GM12878 (cell line): ENCODE measurements around the gene ERP27. TPM values are rescaled to one million over a fixed set of nuclear protein-coding genes. Genes with fewer than 3 reads are reported as not detected.

ENCODE experiments used
- ATAC-seq: fragments of 200-7000 bp; cut with Tn5 transposase; 3 replicates; pipeline ENCODE4 v1.9.1; 2020; ENCODE audit warnings: mild to moderate bottlenecking, moderate library complexity
- BruUV-seq: library from RNA; stranded (reverse); fragments of 400-500 nt; replicated peaks from 2 replicates; lab custom pipeline; 2021; lab: Mats Ljungman, UMichigan
- CTCF ChIA-PET: fragments of 300-600 bp; sonication (Branson Sonifier 250); formaldehyde crosslinking; extraction: SDS; loops from one replicate; lab custom pipeline; 2021; ENCODE audit warnings: inconsistent platforms; lab: Yijun Ruan, JAX
- POLR2A ChIA-PET: fragments of 350-600 bp; formaldehyde crosslinking; extraction: SDS; loops from one replicate; lab custom pipeline; 2021; ENCODE audit warnings: inconsistent platforms; lab: Charles Lee
- RAD21 ChIA-PET: fragments of 300-600 bp; sonication (Branson Sonifier 250); formaldehyde crosslinking; loops from one replicate; lab custom pipeline; 2023; ENCODE audit warnings: antibody characterized with exemption; ENCODE audit not compliant: unreplicated experiment; lab: Charles Lee
- SMC1A ChIA-PET: fragments of 300-600 bp; sonication (Branson Sonifier 250); formaldehyde crosslinking; loops from one replicate; lab custom pipeline; 2023; ENCODE audit not compliant: unreplicated experiment, uncharacterized antibody; lab: Charles Lee
- DNase-seq: peaks from one replicate; pipeline ENCODE4 v3.0.0-alpha.2; 2011; ENCODE audit warnings: low read depth, low spot score
- FAIRE-seq: peaks from 3 replicates; lab custom pipeline; 2011; peaks lifted over from hg19 to GRCh38; lab: Jason Lieb, UNC
- H2AFZ ChIP-seq: 2 replicates; pipeline ENCODE4 v1.6.0; 2011; ENCODE audit warnings: low read depth, low read length, control low read depth; ENCODE audit not compliant: control insufficient read depth
- H3K27ac ChIP-seq: 2 replicates; pipeline ENCODE4 v1.5.1; 2011; ENCODE audit warnings: control low read depth; ENCODE audit not compliant: control insufficient read depth, insufficient read depth
- H3K27me3 ChIP-seq, 2 experiments: replicated peaks in 1 of 2; 2 replicates each; pipeline versions ENCODE4 v1.6.0 to v1.6.1; 2011; ENCODE audit warnings: low read length in 1 of 2; ENCODE audit not compliant: control insufficient read depth in 2 of 2, insufficient read depth in 2 of 2
- H3K36me3 ChIP-seq, 2 experiments: 2 replicates each; pipeline ENCODE4 v1.5.1; 2011; ENCODE audit warnings: low read length in 1 of 2; ENCODE audit not compliant: control insufficient read depth in 2 of 2, insufficient read depth in 2 of 2
- H3K4me1 ChIP-seq: 2 replicates; pipeline ENCODE4 v1.6.1; 2011; ENCODE audit warnings: mild to moderate bottlenecking, low read length, moderate library complexity, mixed read lengths; ENCODE audit not compliant: control insufficient read depth, insufficient read depth
- H3K4me2 ChIP-seq: 2 replicates; pipeline ENCODE4 v1.6.0; 2011; ENCODE audit warnings: control low read depth; ENCODE audit not compliant: control insufficient read depth, insufficient read depth
- H3K4me3 ChIP-seq: fragments of 200-600 bp; sonication (generic); 2 replicates; pipeline ENCODE4 v1.5.1; 2016
- H3K79me2 ChIP-seq: 2 replicates; pipeline ENCODE4 v1.6.0; 2011; ENCODE audit warnings: low read length; ENCODE audit not compliant: control insufficient read depth, insufficient read depth
- H3K9ac ChIP-seq: 2 replicates; pipeline ENCODE4 v1.8.0; 2011; ENCODE audit warnings: low read length, control low read depth, mixed read lengths; ENCODE audit not compliant: control insufficient read depth, insufficient read depth
- H3K9me3 ChIP-seq: replicated peaks from 3 replicates; pipeline ENCODE4 v1.5.1; 2011; ENCODE audit warnings: mild to moderate bottlenecking, low read length; ENCODE audit not compliant: control insufficient read depth, insufficient read depth
- H4K20me1 ChIP-seq: 2 replicates; pipeline ENCODE4 v1.6.0; 2011; ENCODE audit not compliant: control insufficient read depth, insufficient read depth
- HDAC2 ChIP-seq: fragments of 200-600 bp; sonication (generic); IDR thresholded peaks from 2 replicates; pipeline ENCODE4 v1.6.1; 2017
- IKZF1 ChIP-seq: fragments of 450-650 bp; conservative IDR thresholded peaks from 2 replicates; pipeline ENCODE4 v1.6.1; 2017; ENCODE audit warnings: antibody characterized with exemption, mild to moderate bottlenecking
- KDM1A ChIP-seq: fragments of 200-600 bp; sonication (generic); IDR thresholded peaks from 2 replicates; pipeline ENCODE4 v1.6.1; 2016; ENCODE audit warnings: borderline replicate concordance
- MEF2B ChIP-seq: fragments of 450-650 bp; IDR thresholded peaks from 2 replicates; pipeline ENCODE4 v1.6.1; 2018; ENCODE audit warnings: mild to moderate bottlenecking, moderate library complexity; ENCODE audit not compliant: partially characterized antibody, poor library complexity, severe bottlenecking
- RCOR1 ChIP-seq: conservative IDR thresholded peaks from 2 replicates; pipeline ENCODE4 v1.6.1; 2012; ENCODE audit warnings: low read depth, low read length, improper control_type of control experiment
- RFX5 ChIP-seq: IDR thresholded peaks from 2 replicates; pipeline ENCODE4 v1.6.1; 2011; ENCODE audit warnings: low read depth, low read length, improper control_type of control experiment
- RUNX3 ChIP-seq: IDR thresholded peaks from 2 replicates; pipeline ENCODE4 v1.6.1; 2012; ENCODE audit warnings: low read length, inconsistent platforms
- SP1 ChIP-seq: IDR thresholded peaks from one replicate; pipeline ENCODE4 v1.6.1; 2011; ENCODE audit warnings: low read depth, low read length
- SPI1 ChIP-seq: IDR thresholded peaks from 2 replicates; pipeline ENCODE4 v1.6.1; 2011; ENCODE audit warnings: low read depth, mild to moderate bottlenecking, low read length, moderate library complexity, borderline replicate concordance; ENCODE audit not compliant: insufficient read depth
- TCF12 ChIP-seq: IDR thresholded peaks from 2 replicates; pipeline ENCODE4 v1.6.1; 2011; ENCODE audit warnings: low read depth, mild to moderate bottlenecking, low read length
- ZSCAN29 ChIP-seq: fragments of 450-650 bp; IDR thresholded peaks from 2 replicates; pipeline ENCODE4 v1.6.1; 2017; ENCODE audit warnings: mild to moderate bottlenecking, moderate library complexity
- WGBS: methylation state at CpG from one replicate; pipeline ENCODE4 v1.1.6; 2016; ENCODE audit warnings: low lambda C conversion rate; ENCODE audit not compliant: insufficient replicate concordance, insufficient coverage; ENCODE audit errors: missing lambda C conversion rate; 5-methylcytosine and 5-hydroxymethylcytosine counted together
- in situ Hi-C: fragments of 300-500 bp; cut with MboI; formaldehyde crosslinking; loops from 9 replicates; pipeline ENCODE4 v1.14.3; 2018; ENCODE audit warnings: mixed read lengths
- intact Hi-C: fragments of 100-400 bp; cut with micrococcal nuclease; formaldehyde crosslinking; loops from one replicate; pipeline ENCODE4 v1.14.2; 2022; ENCODE audit not compliant: unreplicated experiment
- polyA plus RNA-seq, 11 experiments: library from polyadenylated mRNA; depleted of rRNA in 4 of 11; unstranded in 6 of 11; stranded (reverse) in 5 of 11; fragments of >200 nt; fragmentation: Nextera tagmentation in 4 of 11; fragmentation: Illumina TruSeq in 1 of 11; extraction: Ambion mirVana in 4 of 11; extraction: Trizol in 1 of 11; gene quantifications; 1 replicate in 1 of 11; 2 replicates in 10 of 11; pipeline versions ENCODE4 v1.2.1 to v1.2.3, GENCODE V29; 2011 to 2016; ENCODE audit warnings: inconsistent platforms in 2 of 11, missing spikeins in 2 of 11, low read depth in 1 of 11
- total RNA-seq, 4 experiments: library from RNA; depleted of rRNA in 3 of 4; stranded (reverse); fragments of >200 nt in 3 of 4; fragmentation: Illumina TruSeq in 1 of 4; extraction: Trizol in 1 of 4; gene quantifications; 2 replicates each; pipeline versions ENCODE4 v1.2.1 to v1.2.3, GENCODE V29; 2013 to 2021
- TF ChIP-seq, protein P1 (sequence below): fragments of 450-650 bp; IDR thresholded peaks from 2 replicates; pipeline ENCODE4 v1.6.1; 2017; ENCODE audit warnings: mild to moderate bottlenecking

ERP27 gene
- total and polyA plus RNA-seq, 10 of the 15 experiments (the other 5 are each of a cell fraction or from before 2014, with no cell fraction given): 0.91 to 2.4 (median 1.4) TPM

DNA sequence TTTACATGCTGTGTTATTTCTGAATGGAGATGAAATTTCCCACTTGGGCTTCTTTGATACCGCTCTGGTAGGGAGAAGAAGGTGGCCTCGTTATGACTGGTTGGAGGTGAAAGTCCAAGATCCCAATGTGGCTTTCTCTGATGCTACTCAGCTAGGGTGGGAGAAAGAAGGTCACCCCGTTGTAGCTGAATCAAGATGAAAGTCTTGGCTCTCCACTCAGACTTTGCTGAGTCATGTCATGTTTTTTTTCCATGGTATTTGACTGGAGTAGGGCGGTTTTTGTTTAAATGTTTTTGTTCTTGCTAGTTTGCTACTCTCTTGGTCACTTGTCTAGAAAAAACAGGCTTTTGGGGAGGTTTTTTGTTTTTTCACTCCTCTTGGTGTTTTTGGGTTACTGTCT, 32.1 kb upstream of the ERP27 start:
- 42% methylated on average over 4 of the region's 4 CpGs for WGBS
- no peak for TF ChIP-seq RCOR1
- TF ChIP-seq, all 136 proteins: peak for 0
- RAD21 ChIA-PET: no interaction called here
- no peaks in the 10 kb centered on the region for H3K79me2 ChIP-seq
- SMC1A ChIA-PET: no interaction called here
- H4K20me1 ChIP-seq: no peaks in the 10 kb centered on the region
- intact Hi-C loops (no loop called here), in situ Hi-C loops (loop anchor here (25.0 kb wide), 1 partner anchor 583 kb away; no protein-coding TSS in a partner anchor)
- H2AFZ ChIP-seq: no peak overlapping the region
- H3K9me3 ChIP-seq: no peaks in the 10 kb centered on the region
- H3K4me3 ChIP-seq: no peak overlapping the region
- H3K27ac ChIP-seq: no peak overlapping the region
- no peaks in the 10 kb centered on the region for H3K27me3 ChIP-seq
- DNase-seq (no peak), FAIRE-seq (no peak), ATAC-seq (no peak)
- no peak overlapping the region for H3K4me2 ChIP-seq
- POLR2A ChIA-PET: no interaction called here
- no peak overlapping the region for H3K9ac ChIP-seq
- no peaks in the 10 kb centered on the region for H3K36me3 ChIP-seq
- no TSS peak for BruUV-seq
- H3K4me1 ChIP-seq: no peaks in the 10 kb centered on the region
- CTCF ChIA-PET: no interaction called here

DNA sequence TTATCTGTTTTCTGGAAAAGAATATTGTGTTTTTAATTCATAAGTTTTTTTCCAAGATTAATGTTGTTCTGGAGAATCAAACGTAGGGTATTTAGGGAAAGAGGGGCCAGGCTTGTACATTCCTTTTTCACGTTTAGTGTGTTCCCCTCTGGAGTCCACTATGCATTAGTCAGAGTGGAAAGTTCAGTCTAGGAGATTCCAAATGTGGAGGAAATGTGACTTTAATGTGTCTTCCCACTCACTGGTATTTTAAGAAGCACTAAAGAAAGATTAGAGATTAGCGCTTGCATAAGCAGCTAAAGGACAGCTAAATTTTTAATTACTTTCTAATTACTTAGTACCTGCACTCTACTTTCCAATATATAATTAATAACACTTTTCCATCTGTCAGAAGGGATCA, 30.1 kb upstream of the ERP27 start:
- no peaks in the 10 kb centered on the region for H3K27me3 ChIP-seq
- FAIRE-seq (no peak), DNase-seq (no peak), ATAC-seq (no peak)
- no peak overlapping the region for H3K4me3 ChIP-seq
- H3K4me2 ChIP-seq: no peak overlapping the region
- ChIA-PET SMC1A (interaction anchor here (0.7 to 1.9 kb wide), 8 partner anchors 9 to 133 kb away, joined by 3 to 8 read pairs (median 4); no protein-coding TSS in a partner anchor), CTCF (interaction anchor here (0.6 to 1.2 kb wide), 5 partner anchors 9 to 123 kb away, joined by 3 to 6 read pairs (median 3); partner anchors contain the start of gene ERP27), POLR2A (interaction anchor here (1.3 to 1.8 kb wide), 2 partner anchors 9 to 12 kb away, joined by 3 to 7 read pairs; no protein-coding TSS in a partner anchor), RAD21 (no interaction called here)
- H4K20me1 ChIP-seq: no peaks in the 10 kb centered on the region
- in situ Hi-C loops: loop anchor here (25.0 kb wide), 1 partner anchor 581 kb away; no protein-coding TSS in a partner anchor
- intact Hi-C loops: no loop called here
- no peak overlapping the region for H2AFZ ChIP-seq
- H3K79me2 ChIP-seq: no peaks in the 10 kb centered on the region
- no peaks in the 10 kb centered on the region for H3K9me3 ChIP-seq
- H3K9ac ChIP-seq: no peak overlapping the region
- TF ChIP-seq TCF12: no peak
- no peak for TF ChIP-seq HDAC2
- no peak for TF ChIP-seq IKZF1
- no peak for TF ChIP-seq SPI1
- no peak for TF ChIP-seq SP1
- TF ChIP-seq, protein P1, sequence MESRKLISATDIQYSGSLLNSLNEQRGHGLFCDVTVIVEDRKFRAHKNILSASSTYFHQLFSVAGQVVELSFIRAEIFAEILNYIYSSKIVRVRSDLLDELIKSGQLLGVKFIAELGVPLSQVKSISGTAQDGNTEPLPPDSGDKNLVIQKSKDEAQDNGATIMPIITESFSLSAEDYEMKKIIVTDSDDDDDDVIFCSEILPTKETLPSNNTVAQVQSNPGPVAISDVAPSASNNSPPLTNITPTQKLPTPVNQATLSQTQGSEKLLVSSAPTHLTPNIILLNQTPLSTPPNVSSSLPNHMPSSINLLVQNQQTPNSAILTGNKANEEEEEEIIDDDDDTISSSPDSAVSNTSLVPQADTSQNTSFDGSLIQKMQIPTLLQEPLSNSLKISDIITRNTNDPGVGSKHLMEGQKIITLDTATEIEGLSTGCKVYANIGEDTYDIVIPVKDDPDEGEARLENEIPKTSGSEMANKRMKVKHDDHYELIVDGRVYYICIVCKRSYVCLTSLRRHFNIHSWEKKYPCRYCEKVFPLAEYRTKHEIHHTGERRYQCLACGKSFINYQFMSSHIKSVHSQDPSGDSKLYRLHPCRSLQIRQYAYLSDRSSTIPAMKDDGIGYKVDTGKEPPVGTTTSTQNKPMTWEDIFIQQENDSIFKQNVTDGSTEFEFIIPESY: no peak
- TF ChIP-seq RUNX3: no peak
- TF ChIP-seq ZSCAN29: no peak
- no peak for TF ChIP-seq KDM1A
- TF ChIP-seq RFX5: no peak
- no peak for TF ChIP-seq MEF2B
- no peaks in the 10 kb centered on the region for H3K36me3 ChIP-seq
- no TSS peak for BruUV-seq
- 84% methylated on average over 3 of the region's 3 CpGs for WGBS
- no peak overlapping the region for H3K27ac ChIP-seq
- H3K4me1 ChIP-seq: no peaks in the 10 kb centered on the region
